Measurements from ENCODE around the gene ELOA.
"Not testable (repeated sequence)": the region's sequence is repeated elsewhere in the genome, so short reads cannot be mapped to it uniquely, and the experiment has no call there.

ELOA gene

DNA sequence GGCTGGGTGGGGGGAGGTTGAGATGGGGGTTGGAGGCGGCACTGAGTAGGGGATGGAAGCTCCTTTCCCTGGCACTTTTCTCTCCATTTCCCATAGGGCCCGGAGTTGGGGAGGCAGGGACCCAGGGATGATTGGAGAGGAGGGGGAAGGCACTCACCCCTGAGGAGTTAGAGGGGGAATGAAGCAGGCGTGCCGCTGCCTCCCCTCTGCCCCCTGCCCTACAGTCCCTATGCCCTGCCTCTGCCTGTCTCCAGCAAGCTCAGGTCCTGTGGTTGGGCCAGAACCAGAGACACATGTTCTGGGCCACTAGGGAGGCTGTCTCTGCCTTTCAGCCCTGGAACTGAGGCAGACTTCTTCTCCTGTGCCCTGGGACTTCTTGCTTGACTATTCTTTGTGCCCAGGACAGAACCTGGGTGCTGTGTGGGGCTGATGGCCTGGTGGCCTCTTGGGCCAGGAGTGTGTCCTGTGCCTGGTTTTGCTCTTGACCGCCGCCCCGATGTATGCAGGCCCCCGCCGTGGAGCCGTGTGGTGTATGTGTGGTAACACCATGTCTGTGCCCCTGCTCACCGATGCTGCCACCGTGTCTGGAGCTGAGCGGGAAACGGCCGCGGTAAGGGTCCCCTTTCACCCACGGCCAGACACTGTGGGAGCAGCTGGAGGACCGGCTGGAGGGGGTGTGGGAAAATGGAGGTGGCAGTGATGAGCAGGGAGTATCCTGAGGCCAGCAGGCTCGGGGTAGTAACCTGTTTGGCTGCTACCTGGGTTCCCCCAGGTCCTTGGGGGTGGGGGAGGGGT lies 49.1 kb downstream of the ELOA start:
- H4K8ac ChIP-seq (ENCODE audit: low read depth, low read length) = peak overlapping the region; percentile 37
- H3K79me1 ChIP-seq (ENCODE audit: low read length) = peaks cover 7% of the 10 kb centered on the region
- no peak for DNase-seq
- peak overlapping the region; percentile 19 for H2AK5ac ChIP-seq (ENCODE audit: low read length)
- peak overlapping the region; percentile 74 for H3K4me3 ChIP-seq (ENCODE audit: low read depth, low read length)
- H3K4me1 ChIP-seq (ENCODE audit: control insufficient read depth in 1 of 2, insufficient read depth in 2 of 2, low read length in 2 of 2) = peaks cover 12 to 15% of the 10 kb centered on the region in 2 experiments
- peaks cover 51 to 52% of the 10 kb centered on the region in 2 experiments for H3K36me3 ChIP-seq (ENCODE audit: control insufficient read depth in 1 of 2, insufficient read depth in 2 of 2, low read length in 2 of 2)
- no peaks in the 10 kb centered on the region for H3K9me3 ChIP-seq (ENCODE audit: insufficient read depth, low read depth, low read length)
- H3K27ac ChIP-seq (ENCODE audit: low read depth, low read length) = no peak overlapping the region
- H3K4me2 ChIP-seq (ENCODE audit: low read length) = peak overlapping the region; percentile 62
- no peak overlapping the region for H2BK12ac ChIP-seq (ENCODE audit: low read length)
- WGBS (ENCODE audit: extremely low coverage, insufficient coverage, insufficient read length) = no CpG with 5 or more reads among the region's 19 CpGs
- no peak overlapping the region for H2AFZ ChIP-seq (ENCODE audit: insufficient read depth, low read length, poor library complexity)
- no peak overlapping the region for H2BK120ac ChIP-seq (ENCODE audit: insufficient read depth, low read length, poor library complexity)
- peak overlapping the region; percentile 8 for H3K14ac ChIP-seq (ENCODE audit: low read length)
- peak overlapping the region; percentile 23 for H4K12ac ChIP-seq (ENCODE audit: low read depth, low read length)
- H3K79me2 ChIP-seq (ENCODE audit: control insufficient read depth, insufficient read depth, low read length, poor library complexity) = peaks cover 12% of the 10 kb centered on the region
- no peak overlapping the region for H3K23ac ChIP-seq (ENCODE audit: low read length)
- H3K4ac ChIP-seq (ENCODE audit: low read depth, low read length) = peak overlapping the region; percentile 96
- peak overlapping the region; percentile 59 for H3K9ac ChIP-seq (ENCODE audit: low read length)
- no peak overlapping the region for H2BK5ac ChIP-seq (ENCODE audit: low read depth, low read length, poor library complexity)
- H3K18ac ChIP-seq (ENCODE audit: low read length) = peak overlapping the region; percentile 52
- no peaks in the 10 kb centered on the region for H3K27me3 ChIP-seq (ENCODE audit: insufficient read depth, low read length)
- H4K91ac ChIP-seq (ENCODE audit: low read depth, low read length) = peak overlapping the region; percentile 49

GRCh38 chr1:23793018-23793781 lies 49.9 kb downstream of the ELOA start:
- Histone ChIP-seq H3K18ac (ENCODE audit: low read length) (peak overlapping the region; percentile 1), H4K12ac (ENCODE audit: low read depth, low read length) (no peak overlapping the region), H3K9me3 (ENCODE audit: insufficient read depth, low read depth, low read length) (no peaks in the 10 kb centered on the region), H4K91ac (ENCODE audit: low read depth, low read length) (no peak overlapping the region), H3K4ac (ENCODE audit: low read depth, low read length) (peak overlapping the region; percentile 96), H3K23ac (ENCODE audit: low read length) (no peak overlapping the region), H3K9ac (ENCODE audit: low read length) (no peak overlapping the region), H2AFZ (ENCODE audit: insufficient read depth, low read length, poor library complexity) (no peak overlapping the region), H3K4me2 (ENCODE audit: low read length) (no peak overlapping the region), H3K14ac (ENCODE audit: low read length) (no peak overlapping the region), H3K4me3 (ENCODE audit: low read depth, low read length) (no peak overlapping the region), H3K27me3 (ENCODE audit: insufficient read depth, low read length) (no peaks in the 10 kb centered on the region), H3K79me2 (ENCODE audit: control insufficient read depth, insufficient read depth, low read length, poor library complexity) (peaks cover 12% of the 10 kb centered on the region), H3K79me1 (ENCODE audit: low read length) (peaks cover 7% of the 10 kb centered on the region), H4K8ac (ENCODE audit: low read depth, low read length) (no peak overlapping the region), H2BK5ac (ENCODE audit: low read depth, low read length, poor library complexity) (no peak overlapping the region), H2BK120ac (ENCODE audit: insufficient read depth, low read length, poor library complexity) (no peak overlapping the region), H3K4me1 (ENCODE audit: control insufficient read depth in 1 of 2, insufficient read depth in 2 of 2, low read length in 2 of 2) (peaks cover 12 to 15% of the 10 kb centered on the region in 2 experiments), H3K27ac (ENCODE audit: low read depth, low read length) (no peak overlapping the region), H2BK12ac (ENCODE audit: low read length) (no peak overlapping the region), H3K36me3 (ENCODE audit: control insufficient read depth in 1 of 2, insufficient read depth in 2 of 2, low read length in 2 of 2) (peaks cover 55 to 56% of the 10 kb centered on the region in 2 experiments), H2AK5ac (ENCODE audit: low read length) (no peak overlapping the region)
- no CpG with 5 or more reads among the region's 16 CpGs for WGBS (ENCODE audit: extremely low coverage, insufficient coverage, insufficient read length)
- DNase-seq = peak; percentile 66 to 77

GRCh38 chr1:23793861-23794731 lies 50.8 kb downstream of the ELOA start:
- H3K79me2 ChIP-seq (ENCODE audit: control insufficient read depth, insufficient read depth, low read length, poor library complexity) = peaks cover 12% of the 10 kb centered on the region
- no CpG with 5 or more reads among the region's 21 CpGs for WGBS (ENCODE audit: extremely low coverage, insufficient coverage, insufficient read length)
- no peaks in the 10 kb centered on the region for H3K27me3 ChIP-seq (ENCODE audit: insufficient read depth, low read length)
- no peak overlapping the region for H4K12ac ChIP-seq (ENCODE audit: low read depth, low read length)
- no peak overlapping the region for H3K9ac ChIP-seq (ENCODE audit: low read length)
- H3K23ac ChIP-seq (ENCODE audit: low read length) = no peak overlapping the region
- no peaks in the 10 kb centered on the region for H3K9me3 ChIP-seq (ENCODE audit: insufficient read depth, low read depth, low read length)
- H2AK5ac ChIP-seq (ENCODE audit: low read length) = no peak overlapping the region
- H2BK5ac ChIP-seq (ENCODE audit: low read depth, low read length, poor library complexity) = no peak overlapping the region
- H4K8ac ChIP-seq (ENCODE audit: low read depth, low read length) = no peak overlapping the region
- no peak overlapping the region for H3K18ac ChIP-seq (ENCODE audit: low read length)
- peaks cover 17 to 20% of the 10 kb centered on the region in 2 experiments for H3K4me1 ChIP-seq (ENCODE audit: control insufficient read depth in 1 of 2, insufficient read depth in 2 of 2, low read length in 2 of 2)
- H2AFZ ChIP-seq (ENCODE audit: insufficient read depth, low read length, poor library complexity) = no peak overlapping the region
- no peak overlapping the region for H2BK120ac ChIP-seq (ENCODE audit: insufficient read depth, low read length, poor library complexity)
- H3K14ac ChIP-seq (ENCODE audit: low read length) = no peak overlapping the region
- no peak overlapping the region for H4K91ac ChIP-seq (ENCODE audit: low read depth, low read length)
- H3K27ac ChIP-seq (ENCODE audit: low read depth, low read length) = no peak overlapping the region
- no peak overlapping the region for H2BK12ac ChIP-seq (ENCODE audit: low read length)
- H3K36me3 ChIP-seq (ENCODE audit: control insufficient read depth in 1 of 2, insufficient read depth in 2 of 2, low read length in 2 of 2) = peaks cover 61% of the 10 kb centered on the region in 2 experiments
- no peak overlapping the region for H3K4ac ChIP-seq (ENCODE audit: low read depth, low read length)
- H3K4me3 ChIP-seq (ENCODE audit: low read depth, low read length) = no peak overlapping the region
- H3K4me2 ChIP-seq (ENCODE audit: low read length) = no peak overlapping the region
- no peak for DNase-seq
- peaks cover 7% of the 10 kb centered on the region for H3K79me1 ChIP-seq (ENCODE audit: low read length)

DNA sequence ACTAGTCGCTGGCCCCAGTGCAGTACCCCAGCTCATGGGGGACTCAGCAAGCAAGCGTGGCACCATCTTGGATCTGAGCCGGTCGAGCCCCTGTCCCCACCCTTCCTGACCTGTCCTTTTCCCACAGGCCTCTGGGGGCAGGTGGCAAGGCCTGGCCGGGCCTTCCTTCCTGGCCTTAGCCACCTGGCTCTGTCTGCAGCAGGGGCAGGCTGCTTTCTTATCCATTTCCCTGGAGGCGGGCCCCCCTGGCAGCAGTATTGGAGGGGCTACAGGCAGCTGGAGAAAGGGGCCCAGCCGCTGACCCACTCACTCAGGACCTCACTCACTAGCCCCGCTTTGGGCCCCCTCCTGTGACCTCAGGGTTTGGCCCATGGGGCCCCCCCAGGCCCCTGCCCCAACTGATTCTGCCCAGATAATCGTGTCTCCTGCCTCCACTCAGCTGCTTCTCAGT lies 51.5 kb downstream of the ELOA start:
- H2BK120ac ChIP-seq (ENCODE audit: insufficient read depth, low read length, poor library complexity); H3K18ac ChIP-seq (ENCODE audit: low read length); H4K12ac ChIP-seq (ENCODE audit: low read depth, low read length); H3K9me3 ChIP-seq (ENCODE audit: insufficient read depth, low read depth, low read length); H2BK5ac ChIP-seq (ENCODE audit: low read depth, low read length, poor library complexity); DNase-seq; H4K91ac ChIP-seq (ENCODE audit: low read depth, low read length); H3K79me1 ChIP-seq (ENCODE audit: low read length); H2BK12ac ChIP-seq (ENCODE audit: low read length); H3K27me3 ChIP-seq (ENCODE audit: insufficient read depth, low read length); H3K4me3 ChIP-seq (ENCODE audit: low read depth, low read length); H2AFZ ChIP-seq (ENCODE audit: insufficient read depth, low read length, poor library complexity); H3K4ac ChIP-seq (ENCODE audit: low read depth, low read length); H3K14ac ChIP-seq (ENCODE audit: low read length); H4K8ac ChIP-seq (ENCODE audit: low read depth, low read length); H2AK5ac ChIP-seq (ENCODE audit: low read length); H3K27ac ChIP-seq (ENCODE audit: low read depth, low read length); H3K4me2 ChIP-seq (ENCODE audit: low read length); H3K23ac ChIP-seq (ENCODE audit: low read length); H3K9ac ChIP-seq (ENCODE audit: low read length): not testable (repeated sequence)
- no CpG with 5 or more reads among the region's 9 CpGs for WGBS (ENCODE audit: extremely low coverage, insufficient coverage, insufficient read length)
- Histone ChIP-seq H3K79me2 (ENCODE audit: control insufficient read depth, insufficient read depth, low read length, poor library complexity) (peaks cover 14% of the 10 kb centered on the region), H3K4me1 (ENCODE audit: control insufficient read depth in 1 of 2, insufficient read depth in 2 of 2, low read length in 2 of 2) (peaks cover 19 to 24% of the 10 kb centered on the region in 2 experiments), H3K36me3 (ENCODE audit: control insufficient read depth in 1 of 2, insufficient read depth in 2 of 2, low read length in 2 of 2) (peaks cover 61% of the 10 kb centered on the region in 2 experiments)

Measured in trophoblast cell (in vitro differentiated cells and primary cell).